Kidney (tissue), 14 donors: ENCODE data around the gene CPA5. TPM values are rescaled to one million over a fixed set of nuclear protein-coding genes. Genes with fewer than 3 reads are reported as not detected.

Experiments
- DNase-seq, 5 donors: peaks; one replicate each; pipeline ENCODE4 v3.0.0-alpha.2; 2013 to 2020
- FAIRE-seq: peaks from 2 replicates; lab custom pipeline; 2012; peaks lifted over from hg19 to GRCh38; lab: Jason Lieb, UNC
- H3K27ac ChIP-seq, 2 donors: one replicate each; pipeline ENCODE4 v1.7.0; 2013; ENCODE audit warnings: low read depth in 2 of 2, low read length in 2 of 2, inconsistent platforms in 1 of 2
- H3K27me3 ChIP-seq: one replicate; pipeline ENCODE4 v1.7.1; 2013; ENCODE audit warnings: low read length, inconsistent platforms; ENCODE audit not compliant: control insufficient read depth, insufficient read depth
- H3K36me3 ChIP-seq, 3 donors: one replicate each; pipeline versions ENCODE4 v1.7.0 to v1.7.1; 2013; ENCODE audit warnings: low read length in 3 of 3, control low read depth in 1 of 3, inconsistent platforms in 1 of 3; ENCODE audit not compliant: insufficient read depth in 3 of 3, control insufficient read depth in 2 of 3
- H3K4me1 ChIP-seq, 3 donors: one replicate each; pipeline versions ENCODE4 v1.7.0 to v1.7.1; 2013; ENCODE audit warnings: low read length in 3 of 3, inconsistent platforms in 1 of 3, low read depth in 1 of 3; ENCODE audit not compliant: control insufficient read depth in 2 of 3, insufficient read depth in 2 of 3
- H3K4me3 ChIP-seq, 3 donors: one replicate each; pipeline versions ENCODE4 v1.7.0 to v1.8.1; 2013; ENCODE audit warnings: low read length in 3 of 3, control low read depth in 1 of 3, inconsistent platforms in 1 of 3
- H3K9ac ChIP-seq, 3 donors: one replicate each; pipeline versions ENCODE4 v1.7.0 to v1.7.1; 2013; ENCODE audit warnings: low read length in 3 of 3, control low read depth in 1 of 3, inconsistent platforms in 1 of 3
- H3K9me3 ChIP-seq, 3 donors: one replicate each; pipeline versions ENCODE4 v1.7.0 to v1.7.1; 2013; ENCODE audit warnings: low read length in 3 of 3, control low read depth in 1 of 3, inconsistent platforms in 1 of 3; ENCODE audit not compliant: control insufficient read depth in 2 of 3, insufficient read depth in 1 of 3
- intact Hi-C: fragments of 100-400 bp; cut with DNase I; formaldehyde crosslinking; loops from one replicate; pipeline ENCODE4 v1.11.1; 2022
- polyA plus RNA-seq: library from polyadenylated mRNA; stranded (reverse); fragments of 350-450 nt; fragmentation: Illumina TruSeq; extraction: RNeasy Lipid Tissue Mini Kit (QIAGEN cat#74804); gene quantifications from one replicate; pipeline ENCODE4 v1.2.3, GENCODE V29; 2014; ENCODE audit warnings: low read depth, low replicate concordance; ENCODE audit not compliant: insufficient read depth
- total RNA-seq: library from RNA; stranded (reverse); fragmentation: NEBNext Ultra II Directional; extraction: Animal tissue kit (Norgen Biotek cat#: 25700); gene quantifications from one replicate; pipeline ENCODE4 v1.2.1, GENCODE V29; 2021
- TF ChIP-seq, protein P1 (sequence below): IDR thresholded peaks from 3 replicates; pipeline ENCODE4 v1.5.1; 2012; ENCODE audit warnings: mild to moderate bottlenecking, moderate library complexity, borderline replicate concordance; ENCODE audit not compliant: insufficient read depth; ENCODE audit errors: extremely low read depth
- donor health status: control.
- donor health status: control.
- donor health status: control.
- donor health status: control.
- donor health status: control.
- donor health status: DM: yes; HTN: yes; CAD: no.
- donor health status: Normal renal cell carcinoma (clear cell type).

The CPA5 gene
- total and polyA plus RNA-seq, 2 donors from 2014 or later = 0.54 to 1.1 TPM

- intact Hi-C loops = no loop called here
- TF ChIP-seq, protein P1, sequence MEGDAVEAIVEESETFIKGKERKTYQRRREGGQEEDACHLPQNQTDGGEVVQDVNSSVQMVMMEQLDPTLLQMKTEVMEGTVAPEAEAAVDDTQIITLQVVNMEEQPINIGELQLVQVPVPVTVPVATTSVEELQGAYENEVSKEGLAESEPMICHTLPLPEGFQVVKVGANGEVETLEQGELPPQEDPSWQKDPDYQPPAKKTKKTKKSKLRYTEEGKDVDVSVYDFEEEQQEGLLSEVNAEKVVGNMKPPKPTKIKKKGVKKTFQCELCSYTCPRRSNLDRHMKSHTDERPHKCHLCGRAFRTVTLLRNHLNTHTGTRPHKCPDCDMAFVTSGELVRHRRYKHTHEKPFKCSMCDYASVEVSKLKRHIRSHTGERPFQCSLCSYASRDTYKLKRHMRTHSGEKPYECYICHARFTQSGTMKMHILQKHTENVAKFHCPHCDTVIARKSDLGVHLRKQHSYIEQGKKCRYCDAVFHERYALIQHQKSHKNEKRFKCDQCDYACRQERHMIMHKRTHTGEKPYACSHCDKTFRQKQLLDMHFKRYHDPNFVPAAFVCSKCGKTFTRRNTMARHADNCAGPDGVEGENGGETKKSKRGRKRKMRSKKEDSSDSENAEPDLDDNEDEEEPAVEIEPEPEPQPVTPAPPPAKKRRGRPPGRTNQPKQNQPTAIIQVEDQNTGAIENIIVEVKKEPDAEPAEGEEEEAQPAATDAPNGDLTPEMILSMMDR = no peak
- H3K36me3 ChIP-seq = no peaks in the 10 kb centered on the region
- FAIRE-seq (no peak), DNase-seq (peak in 1 of 5 donors; percentile 53)
- H3K4me1 ChIP-seq = peaks cover 0 to 5% (median 2%) of the 10 kb centered on the region in 3 donors
- no peak overlapping the region for H3K4me3 ChIP-seq
- H3K27me3 ChIP-seq = no peaks in the 10 kb centered on the region
- no peaks in the 10 kb centered on the region for H3K9me3 ChIP-seq
- H3K9ac ChIP-seq = no peak overlapping the region
- no peak overlapping the region for H3K27ac ChIP-seq
Observed at GRCh38 chr7:130384371-130384801, 39.8 kb downstream of the CPA5 start.

DNA sequence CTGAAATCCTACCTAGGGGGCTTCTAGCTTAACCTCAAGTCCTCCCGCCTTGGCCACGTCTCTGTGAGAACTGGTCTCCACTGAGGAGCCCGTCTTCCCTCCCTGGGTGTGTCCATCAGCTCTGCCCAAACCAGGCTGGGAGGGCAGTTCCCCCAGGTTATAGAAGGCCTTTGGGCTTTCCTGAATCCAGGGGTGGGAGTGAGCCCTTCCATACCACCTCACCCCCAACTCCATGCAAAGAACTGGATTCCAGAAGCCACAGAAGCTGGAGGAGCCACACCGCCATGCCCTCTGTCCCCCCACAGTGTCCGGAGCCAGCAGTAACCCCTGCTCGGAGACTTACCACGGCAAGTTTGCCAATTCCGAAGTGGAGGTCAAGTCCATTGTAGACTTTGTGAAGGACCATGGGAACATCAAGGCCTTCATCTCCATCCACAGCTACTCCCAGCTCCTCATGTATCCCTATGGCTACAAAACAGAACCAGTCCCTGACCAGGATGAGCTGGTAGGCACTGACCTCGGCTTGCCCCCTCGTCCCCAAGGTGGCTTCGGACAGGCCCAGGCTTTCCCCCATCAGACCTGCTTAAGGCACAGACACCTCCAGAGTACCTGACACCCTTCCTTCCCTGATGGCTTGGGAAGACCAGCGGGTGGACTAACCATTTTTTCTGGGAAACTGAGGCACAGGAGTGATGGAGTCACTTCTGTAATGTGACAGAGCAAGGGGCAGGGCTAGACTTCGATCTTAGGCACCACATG is 40.4 kb downstream of the CPA5 start:
- intact Hi-C loops = no loop called here
- no peak overlapping the region for H3K9ac ChIP-seq
- H3K4me1 ChIP-seq = peaks cover 0 to 5% (median 2%) of the 10 kb centered on the region in 3 donors
- TF ChIP-seq, protein P1 = no peak
- no peak overlapping the region for H3K4me3 ChIP-seq
- H3K27ac ChIP-seq = no peak overlapping the region
- H3K9me3 ChIP-seq = no peaks in the 10 kb centered on the region
- H3K27me3 ChIP-seq = no peaks in the 10 kb centered on the region
- no peak for FAIRE-seq
- no peaks in the 10 kb centered on the region for H3K36me3 ChIP-seq
- DNase-seq = no peak

- TF ChIP-seq, protein P1 = no peak
- intact Hi-C loops = no loop called here
- DNase-seq = no peak
- Histone ChIP-seq H3K9ac (no peak overlapping the region), H3K9me3 (no peaks in the 10 kb centered on the region), H3K27me3 (no peaks in the 10 kb centered on the region), H3K36me3 (no peaks in the 10 kb centered on the region), H3K27ac (no peak overlapping the region), H3K4me1 (peaks cover 0 to 5% (median 0%) of the 10 kb centered on the region in 3 donors), H3K4me3 (no peak overlapping the region)
- FAIRE-seq = no peak
Observed at GRCh38 chr7:130385600-130386066, 41.0 kb downstream of the CPA5 start.
